ENCODE data around the gene ALOXE3.
"Not testable (repeated sequence)": the region's sequence is repeated elsewhere in the genome, so short reads cannot be mapped to it uniquely, and the experiment has no call there.

The ALOXE3 gene

DNA sequence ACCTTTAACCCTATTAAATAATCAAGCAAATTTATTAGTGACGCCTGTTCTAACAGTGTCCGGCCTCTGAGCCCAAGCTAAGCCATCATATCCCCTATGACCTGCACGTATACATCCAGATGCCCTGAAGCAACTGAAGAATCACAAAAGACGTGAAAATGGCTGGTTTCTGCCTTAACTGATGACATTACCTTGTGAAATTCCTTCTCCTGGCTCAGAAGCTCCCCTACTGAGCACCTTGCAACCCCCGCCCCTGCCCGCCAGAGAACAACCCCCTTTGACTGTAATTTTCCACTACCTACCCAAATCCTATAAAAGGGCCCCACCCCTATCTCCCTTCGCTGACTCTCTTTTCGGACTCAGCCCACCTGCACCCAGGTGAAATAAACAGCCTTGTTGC is 56.5 kb downstream of the ALOXE3 start:
- H3K27me3 ChIP-seq (ENCODE audit: control insufficient read depth in 1 of 2, insufficient read depth in 2 of 2, low read length in 2 of 2): peaks cover 31 to 34% of the 10 kb centered on the region in 2 donors
- H3K27ac ChIP-seq (ENCODE audit: low read depth, low read length); H3K9ac ChIP-seq (ENCODE audit: low read depth in 1 of 2, low read length in 2 of 2); H3K36me3 ChIP-seq (ENCODE audit: control insufficient read depth in 1 of 2, insufficient read depth in 2 of 2, low read length in 2 of 2); H3K4me1 ChIP-seq (ENCODE audit: control insufficient read depth in 1 of 2, insufficient read depth in 2 of 2, low read length in 2 of 2); H3K4me3 ChIP-seq (ENCODE audit: low read depth in 1 of 2, low read length in 2 of 2); H3K9me3 ChIP-seq (ENCODE audit: control insufficient read depth in 1 of 2, low read length in 2 of 2): not testable (repeated sequence)

DNA sequence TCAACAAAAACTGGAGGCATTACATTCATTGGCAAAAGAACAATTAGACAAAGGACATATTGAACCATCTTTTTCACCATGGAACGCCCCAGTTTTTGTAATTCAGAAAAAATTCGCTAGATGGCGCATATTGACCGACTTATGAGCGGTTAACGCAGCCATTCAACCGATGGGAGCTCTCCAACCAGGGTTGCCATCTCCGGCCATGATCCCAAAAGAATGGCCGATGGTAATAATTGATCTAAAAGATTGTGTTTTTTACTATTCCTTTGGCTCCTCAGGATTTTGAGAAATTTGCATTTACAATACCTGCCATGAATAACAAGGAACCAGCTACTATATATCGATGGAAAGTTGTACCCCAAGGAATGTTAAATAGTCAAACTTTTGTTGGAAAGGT is 58.0 kb downstream of the ALOXE3 start:
- no peaks in the 10 kb centered on the region for H3K9me3 ChIP-seq (ENCODE audit: control insufficient read depth in 1 of 2, low read length in 2 of 2)
- H3K27me3 ChIP-seq (ENCODE audit: control insufficient read depth in 1 of 2, insufficient read depth in 2 of 2, low read length in 2 of 2): peaks cover 31 to 34% of the 10 kb centered on the region in 2 donors
- peaks cover 19 to 20% of the 10 kb centered on the region in 2 donors for H3K4me1 ChIP-seq (ENCODE audit: control insufficient read depth in 1 of 2, insufficient read depth in 2 of 2, low read length in 2 of 2)
- H3K9ac ChIP-seq (ENCODE audit: low read depth in 1 of 2, low read length in 2 of 2): no peak overlapping the region
- H3K27ac ChIP-seq (ENCODE audit: low read depth, low read length): no peak overlapping the region
- no peaks in the 10 kb centered on the region for H3K36me3 ChIP-seq (ENCODE audit: control insufficient read depth in 1 of 2, insufficient read depth in 2 of 2, low read length in 2 of 2)
- H3K4me3 ChIP-seq (ENCODE audit: low read depth in 1 of 2, low read length in 2 of 2): no peak overlapping the region

DNA sequence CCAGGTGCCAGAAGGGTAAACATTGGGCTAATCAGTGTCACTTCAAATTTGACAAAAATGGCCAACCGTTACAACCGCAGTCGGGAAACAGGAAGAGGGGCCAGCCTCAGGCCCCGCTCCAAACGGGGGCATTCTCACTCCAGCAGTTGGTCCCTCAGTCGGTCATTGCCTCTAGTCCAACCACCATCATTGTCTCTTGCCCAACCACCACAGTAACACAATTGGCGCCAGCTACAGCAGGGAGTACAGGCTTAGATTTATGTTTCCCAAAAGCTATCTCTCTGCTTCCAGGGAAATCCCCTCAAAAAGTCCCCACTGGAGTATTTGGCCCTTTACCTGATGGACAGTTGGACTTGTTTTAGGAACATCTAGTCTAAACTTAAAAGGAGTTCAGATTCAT is 59.2 kb downstream of the ALOXE3 start:
- Histone ChIP-seq H3K9ac (ENCODE audit: low read depth in 1 of 2, low read length in 2 of 2) (no peak overlapping the region), H3K27me3 (ENCODE audit: control insufficient read depth in 1 of 2, insufficient read depth in 2 of 2, low read length in 2 of 2) (peaks cover 27 to 34% of the 10 kb centered on the region in 2 donors)

GRCh38 chr17:8057691-8058114 is 60.6 kb downstream of the ALOXE3 start:
- H3K27me3 ChIP-seq (ENCODE audit: control insufficient read depth in 1 of 2, insufficient read depth in 2 of 2, low read length in 2 of 2): peaks cover 24 to 29% of the 10 kb centered on the region in 2 donors
- no peak overlapping the region for H3K27ac ChIP-seq (ENCODE audit: low read depth, low read length)
- peak overlapping the region; percentile 9 to 26 for H3K4me3 ChIP-seq (ENCODE audit: low read depth in 1 of 2, low read length in 2 of 2)

More for the DNA sequence above, 59.2 kb downstream of the ALOXE3 start:
- H3K27ac ChIP-seq (ENCODE audit: low read depth, low read length): no peak overlapping the region
- no peaks in the 10 kb centered on the region for H3K36me3 ChIP-seq (ENCODE audit: control insufficient read depth in 1 of 2, insufficient read depth in 2 of 2, low read length in 2 of 2)
- H3K4me1 ChIP-seq (ENCODE audit: control insufficient read depth in 1 of 2, insufficient read depth in 2 of 2, low read length in 2 of 2): peaks cover 19 to 20% of the 10 kb centered on the region in 2 donors
- no peaks in the 10 kb centered on the region for H3K9me3 ChIP-seq (ENCODE audit: control insufficient read depth in 1 of 2, low read length in 2 of 2)
- H3K4me3 ChIP-seq (ENCODE audit: low read depth in 1 of 2, low read length in 2 of 2): no peak overlapping the region

GRCh38 chr17:8056976-8057625 is 61.2 kb downstream of the ALOXE3 start:
- H3K36me3 ChIP-seq (ENCODE audit: control insufficient read depth in 1 of 2, insufficient read depth in 2 of 2, low read length in 2 of 2): no peaks in the 10 kb centered on the region
- no peak overlapping the region for H3K27ac ChIP-seq (ENCODE audit: low read depth, low read length)
- H3K27me3 ChIP-seq (ENCODE audit: control insufficient read depth in 1 of 2, insufficient read depth in 2 of 2, low read length in 2 of 2): peaks cover 21 to 24% of the 10 kb centered on the region in 2 donors
- no peaks in the 10 kb centered on the region for H3K9me3 ChIP-seq (ENCODE audit: control insufficient read depth in 1 of 2, low read length in 2 of 2)
- H3K4me1 ChIP-seq (ENCODE audit: control insufficient read depth in 1 of 2, insufficient read depth in 2 of 2, low read length in 2 of 2): peaks cover 19 to 20% of the 10 kb centered on the region in 2 donors
- H3K4me3 ChIP-seq (ENCODE audit: low read depth in 1 of 2, low read length in 2 of 2): peak overlapping the region; percentile 26 to 50
- H3K9ac ChIP-seq (ENCODE audit: low read depth in 1 of 2, low read length in 2 of 2): no peak overlapping the region

More at GRCh38 chr17:8057691-8058114, 60.6 kb downstream of the ALOXE3 start:
- no peak overlapping the region for H3K9ac ChIP-seq (ENCODE audit: low read depth in 1 of 2, low read length in 2 of 2)
- no peaks in the 10 kb centered on the region for H3K36me3 ChIP-seq (ENCODE audit: control insufficient read depth in 1 of 2, insufficient read depth in 2 of 2, low read length in 2 of 2)
- H3K4me1 ChIP-seq (ENCODE audit: control insufficient read depth in 1 of 2, insufficient read depth in 2 of 2, low read length in 2 of 2): peaks cover 19 to 20% of the 10 kb centered on the region in 2 donors
- H3K9me3 ChIP-seq (ENCODE audit: control insufficient read depth in 1 of 2, low read length in 2 of 2): no peaks in the 10 kb centered on the region

DNA sequence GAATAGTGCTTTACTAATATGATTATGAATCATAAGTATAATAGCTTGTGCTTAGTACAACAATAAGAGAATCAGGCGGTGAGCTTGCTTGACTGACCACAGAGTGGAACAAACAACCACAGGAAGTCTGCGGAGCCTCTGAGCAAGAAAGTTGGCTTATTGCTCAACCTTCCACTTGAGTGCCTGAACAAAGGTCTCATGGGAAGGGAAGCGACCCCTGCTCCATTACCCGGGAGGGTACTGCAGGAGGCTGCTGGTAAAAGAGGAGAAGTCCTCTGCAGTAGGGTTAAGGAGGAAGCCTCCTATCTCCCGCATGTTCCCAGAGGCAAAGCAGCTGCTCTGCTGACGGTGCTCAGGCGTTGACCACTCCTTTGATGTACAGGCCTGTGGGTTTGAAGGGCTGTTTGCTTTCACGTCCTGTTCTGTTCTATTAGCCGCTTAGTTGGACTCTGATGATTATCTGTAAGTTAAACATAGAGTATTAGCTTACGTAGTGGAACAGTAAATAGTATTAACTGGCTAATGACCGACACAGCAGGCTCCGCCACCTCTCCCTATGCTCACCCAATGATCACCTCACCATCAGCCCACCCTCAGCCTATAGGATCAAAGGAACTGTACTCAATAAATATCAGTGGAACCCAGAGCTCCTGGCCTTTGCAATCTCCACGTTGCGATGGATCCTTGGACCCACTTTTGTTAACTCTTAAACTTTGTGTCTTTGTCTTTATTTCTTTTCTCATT is 61.9 kb downstream of the ALOXE3 start:
- H3K4me1 ChIP-seq (ENCODE audit: control insufficient read depth in 1 of 2, insufficient read depth in 2 of 2, low read length in 2 of 2): peaks cover 19 to 20% of the 10 kb centered on the region in 2 donors
- H3K9ac ChIP-seq (ENCODE audit: low read depth in 1 of 2, low read length in 2 of 2): no peak overlapping the region
- no peaks in the 10 kb centered on the region for H3K9me3 ChIP-seq (ENCODE audit: control insufficient read depth in 1 of 2, low read length in 2 of 2)
- H3K27me3 ChIP-seq (ENCODE audit: control insufficient read depth in 1 of 2, insufficient read depth in 2 of 2, low read length in 2 of 2): peaks cover 17 to 24% of the 10 kb centered on the region in 2 donors
- no peaks in the 10 kb centered on the region for H3K36me3 ChIP-seq (ENCODE audit: control insufficient read depth in 1 of 2, insufficient read depth in 2 of 2, low read length in 2 of 2)
- no peak overlapping the region for H3K27ac ChIP-seq (ENCODE audit: low read depth, low read length)
- peak overlapping the region in 1 of 2 donors; percentile 50 for H3K4me3 ChIP-seq (ENCODE audit: low read depth in 1 of 2, low read length in 2 of 2)

DNA sequence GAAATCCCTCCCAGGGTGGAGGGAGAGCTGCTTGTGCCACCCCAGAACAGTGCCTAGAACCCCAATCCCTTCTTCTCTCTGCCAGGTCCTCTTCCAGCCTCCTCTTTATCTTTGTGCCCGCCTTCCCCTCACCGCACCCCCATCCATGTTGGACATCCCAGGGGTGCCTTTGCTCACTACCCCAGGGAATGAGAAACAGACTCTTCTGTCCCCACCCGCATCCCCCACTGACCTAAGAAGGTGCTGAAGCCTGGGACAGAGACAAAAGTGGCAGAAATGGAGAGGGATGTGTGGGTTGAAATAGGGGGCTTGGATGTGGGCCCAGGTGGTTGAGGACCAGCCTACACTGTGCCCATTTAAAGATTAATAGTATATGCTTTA is 62.5 kb downstream of the ALOXE3 start:
- Histone ChIP-seq H3K9me3 (ENCODE audit: control insufficient read depth in 1 of 2, low read length in 2 of 2) (no peaks in the 10 kb centered on the region), H3K27me3 (ENCODE audit: control insufficient read depth in 1 of 2, insufficient read depth in 2 of 2, low read length in 2 of 2) (peaks cover 14 to 20% of the 10 kb centered on the region in 2 donors), H3K4me1 (ENCODE audit: control insufficient read depth in 1 of 2, insufficient read depth in 2 of 2, low read length in 2 of 2) (peaks cover 19 to 20% of the 10 kb centered on the region in 2 donors), H3K36me3 (ENCODE audit: control insufficient read depth in 1 of 2, insufficient read depth in 2 of 2, low read length in 2 of 2) (no peaks in the 10 kb centered on the region), H3K4me3 (ENCODE audit: low read depth in 1 of 2, low read length in 2 of 2) (no peak overlapping the region), H3K27ac (ENCODE audit: low read depth, low read length) (no peak overlapping the region), H3K9ac (ENCODE audit: low read depth in 1 of 2, low read length in 2 of 2) (no peak overlapping the region)

GRCh38 chr17:8053600-8053999 is 64.7 kb downstream of the ALOXE3 start:
- Histone ChIP-seq H3K36me3 (ENCODE audit: control insufficient read depth in 1 of 2, insufficient read depth in 2 of 2, low read length in 2 of 2) (no peaks in the 10 kb centered on the region), H3K4me1 (ENCODE audit: control insufficient read depth in 1 of 2, insufficient read depth in 2 of 2, low read length in 2 of 2) (peaks cover 19 to 20% of the 10 kb centered on the region in 2 donors), H3K27ac (ENCODE audit: low read depth, low read length) (no peak overlapping the region), H3K4me3 (ENCODE audit: low read depth in 1 of 2, low read length in 2 of 2) (no peak overlapping the region), H3K9me3 (ENCODE audit: control insufficient read depth in 1 of 2, low read length in 2 of 2) (no peaks in the 10 kb centered on the region), H3K27me3 (ENCODE audit: control insufficient read depth in 1 of 2, insufficient read depth in 2 of 2, low read length in 2 of 2) (peaks cover 0 to 4% of the 10 kb centered on the region in 2 donors), H3K9ac (ENCODE audit: low read depth in 1 of 2, low read length in 2 of 2) (no peak overlapping the region)

GRCh38 chr17:8052256-8053252 is 65.8 kb downstream of the ALOXE3 start:
- peaks cover 18 to 20% of the 10 kb centered on the region in 2 donors for H3K4me1 ChIP-seq (ENCODE audit: control insufficient read depth in 1 of 2, insufficient read depth in 2 of 2, low read length in 2 of 2)
- H3K27me3 ChIP-seq (ENCODE audit: control insufficient read depth in 1 of 2, insufficient read depth in 2 of 2, low read length in 2 of 2): no peaks in the 10 kb centered on the region
- no peaks in the 10 kb centered on the region for H3K9me3 ChIP-seq (ENCODE audit: control insufficient read depth in 1 of 2, low read length in 2 of 2)
- H3K4me3 ChIP-seq (ENCODE audit: low read depth in 1 of 2, low read length in 2 of 2): no peak overlapping the region
- no peak overlapping the region for H3K27ac ChIP-seq (ENCODE audit: low read depth, low read length)
- no peaks in the 10 kb centered on the region for H3K36me3 ChIP-seq (ENCODE audit: control insufficient read depth in 1 of 2, insufficient read depth in 2 of 2, low read length in 2 of 2)
- H3K9ac ChIP-seq (ENCODE audit: low read depth in 1 of 2, low read length in 2 of 2): no peak overlapping the region

All from duodenal mucosa (tissue), 2 donors.